ENCODE results near the gene CEBPZOS. TPM values are rescaled to one million over a fixed set of nuclear protein-coding genes. Genes with fewer than 3 reads are reported as not detected.
A peak's percentile ranks its signal among the peaks of the same experiment; 100 is the strongest.

Gene CEBPZOS
- total and polyA plus RNA-seq, 9 of the 15 experiments (the other 6 are each of a cell fraction or from before 2014, with no cell fraction given), result 21.7 to 64.8 (median 46.7) TPM

DNA sequence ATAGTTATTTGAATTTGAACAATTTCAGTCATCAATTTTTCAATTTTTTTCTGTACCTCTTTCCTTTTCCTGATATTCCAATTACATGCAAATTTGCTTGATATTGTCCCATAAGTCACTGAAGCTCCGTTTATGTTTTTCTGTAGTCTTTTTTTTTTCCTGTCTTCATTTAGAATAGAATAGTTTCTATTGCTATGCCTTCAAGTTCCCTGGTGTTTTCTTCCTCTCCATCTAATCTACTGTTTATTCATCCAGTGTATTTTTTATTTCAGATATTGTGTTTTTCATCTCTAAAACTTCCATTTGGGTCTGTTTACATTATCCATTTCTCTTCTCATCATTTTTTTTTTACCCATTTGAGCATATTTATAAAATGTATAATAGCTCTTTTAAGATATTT, 31.5 kb upstream of the CEBPZOS start:
- H3K9me3 ChIP-seq (replicated peaks; ENCODE audit: control insufficient read depth, insufficient read depth, low read depth, low read length), result peaks cover 8% of the 10 kb centered on the region
- H3K9ac ChIP-seq (ENCODE audit: insufficient read depth in 1 of 2, low read depth in 2 of 2, low read length in 2 of 2), result no peak overlapping the region
- no peak overlapping the region for H3K27ac ChIP-seq (ENCODE audit: extremely low read depth, low read depth, low read length)
- BruUV-seq (replicated peaks), result no TSS peak
- no peak overlapping the region for H2AFZ ChIP-seq (ENCODE audit: low read depth, low read length)
- in situ Hi-C loops (cut with MboI), result no loop called here
- no peaks in the 10 kb centered on the region for H3K4me1 ChIP-seq (replicated peaks in 1 of 2; ENCODE audit: control insufficient read depth in 2 of 2, insufficient read depth in 2 of 2, low read length in 2 of 2)
- WGBS (ENCODE audit: insufficient coverage, low coverage, missing lambda C conversion rate), result 0% methylated on average over 1 of the region's 1 CpG
- POLR2A ChIA-PET, result no interaction called here
- DNase-seq (ENCODE audit: extremely low read depth in 1 of 4, low spot score in 3 of 4) (no peak), ATAC-seq (no peak), FAIRE-seq (no peak)
- no peak overlapping the region for H3K4me2 ChIP-seq (ENCODE audit: insufficient read depth, low read length)
- CTCF ChIA-PET (ENCODE audit: low intra/inter-chr PET ratio), result interaction anchor here (0.5 to 0.7 kb wide), 2 partner anchors 164 to 305 kb away, joined by 3 read pairs; no protein-coding TSS in a partner anchor
- TF ChIP-seq, protein P1, sequence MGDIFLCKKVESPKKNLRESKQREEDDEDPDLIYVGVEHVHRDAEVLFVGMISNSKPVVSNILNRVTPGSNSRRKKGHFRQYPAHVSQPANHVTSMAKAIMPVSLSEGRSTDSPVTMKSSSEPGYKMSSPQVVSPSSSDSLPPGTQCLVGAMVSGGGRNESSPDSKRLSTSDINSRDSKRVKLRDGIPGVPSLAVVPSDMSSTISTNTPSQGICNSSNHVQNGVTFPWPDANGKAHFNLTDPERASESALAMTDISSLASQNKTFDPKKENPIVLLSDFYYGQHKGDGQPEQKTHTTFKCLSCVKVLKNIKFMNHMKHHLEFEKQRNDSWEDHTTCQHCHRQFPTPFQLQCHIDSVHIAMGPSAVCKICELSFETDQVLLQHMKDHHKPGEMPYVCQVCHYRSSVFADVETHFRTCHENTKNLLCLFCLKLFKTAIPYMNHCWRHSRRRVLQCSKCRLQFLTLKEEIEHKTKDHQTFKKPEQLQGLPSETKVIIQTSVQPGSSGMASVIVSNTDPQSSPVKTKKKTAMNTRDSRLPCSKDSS (IDR thresholded peaks at IDR 0.05; ENCODE audit: low read depth, partially characterized antibody), result peak; percentile 54
- TF ChIP-seq TRIM28 (IDR thresholded peaks at IDR 0.05), result peak; percentile 71; the same call in 1 of the 2 replicates
- TF ChIP-seq, protein P2, sequence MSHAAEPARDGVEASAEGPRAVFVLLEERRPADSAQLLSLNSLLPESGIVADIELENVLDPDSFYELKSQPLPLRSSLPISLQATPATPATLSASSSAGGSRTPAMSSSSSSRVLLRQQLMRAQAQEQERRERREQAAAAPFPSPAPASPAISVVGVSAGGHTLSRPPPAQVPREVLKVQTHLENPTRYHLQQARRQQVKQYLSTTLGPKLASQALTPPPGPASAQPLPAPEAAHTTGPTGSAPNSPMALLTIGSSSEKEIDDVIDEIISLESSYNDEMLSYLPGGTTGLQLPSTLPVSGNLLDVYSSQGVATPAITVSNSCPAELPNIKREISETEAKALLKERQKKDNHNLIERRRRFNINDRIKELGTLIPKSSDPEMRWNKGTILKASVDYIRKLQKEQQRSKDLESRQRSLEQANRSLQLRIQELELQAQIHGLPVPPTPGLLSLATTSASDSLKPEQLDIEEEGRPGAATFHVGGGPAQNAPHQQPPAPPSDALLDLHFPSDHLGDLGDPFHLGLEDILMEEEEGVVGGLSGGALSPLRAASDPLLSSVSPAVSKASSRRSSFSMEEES (CRISPR knock-in tag; IDR thresholded peaks at IDR 0.05), result no peak
- TF ChIP-seq BACH1 (tag; IDR thresholded peaks at IDR 0.05), result no peak
- 0 out of 4 replicates have a peak, but pooled peaks of 1 of the 2 experiments have one; percentile 22 for TF ChIP-seq TRIM24 (IDR thresholded peaks at IDR 0.05)
- H3K4me3 ChIP-seq, result no peak overlapping the region
- H3K9me1 ChIP-seq (ENCODE audit: control insufficient read depth, insufficient read depth, low read length), result no peaks in the 10 kb centered on the region
- H4K20me1 ChIP-seq (replicated peaks; ENCODE audit: control insufficient read depth, insufficient read depth, low read length), result no peaks in the 10 kb centered on the region
- H3K36me3 ChIP-seq (ENCODE audit: control insufficient read depth, insufficient read depth, low read length), result no peaks in the 10 kb centered on the region
- H3K79me2 ChIP-seq (ENCODE audit: control insufficient read depth, insufficient read depth, low read length), result no peaks in the 10 kb centered on the region
- H3K27me3 ChIP-seq (ENCODE audit: control insufficient read depth in 2 of 2, insufficient read depth in 2 of 2, low read length in 2 of 2), result no peaks in the 10 kb centered on the region
- intact Hi-C loops (cut with micrococcal nuclease), result loop anchor here (5.0 to 10.0 kb wide), 4 partner anchors 118 to 710 kb away; no protein-coding TSS in a partner anchor
